SK-N-SH (cell line): Measurements from ENCODE around the gene MLXIPL. TPM values are rescaled to one million over a fixed set of nuclear protein-coding genes. Genes with fewer than 3 reads are reported as not detected.

Source experiments
- CTCF ChIA-PET: fragments of 300-600, 350-600 bp; formaldehyde crosslinking; extraction: SDS; loops from one replicate; lab custom pipeline; 2021; lab: Yijun Ruan, JAX
- POLR2A ChIA-PET: fragments of 350-600 bp; sonication (Branson Sonifier 250); formaldehyde crosslinking; extraction: SDS; loops from one replicate; lab custom pipeline; 2020; ENCODE audit warnings: antibody characterized with exemption, inconsistent platforms; lab: Yijun Ruan, JAX
- DNase-seq: peaks from one replicate; pipeline ENCODE4 v3.0.0; 2012
- H2AFZ ChIP-seq: fragments of 200-600 bp; sonication (generic); 2 replicates; pipeline ENCODE4 v1.8.1; 2016; ENCODE audit warnings: antibody characterized with exemption, mild to moderate bottlenecking, low read depth
- H3F3A ChIP-seq: fragments of 200-600 bp; sonication (generic); replicated peaks from 2 replicates; pipeline ENCODE3; 2016; ENCODE audit warnings: antibody characterized with exemption, mild to moderate bottlenecking; ENCODE audit not compliant: insufficient read depth
- H3K27ac ChIP-seq, 2 experiments: fragments of 200-500 bp in 1 of 2; fragments of 200-600 bp in 1 of 2; sonication (Bioruptor generic) in 1 of 2; sonication (generic), shearing (Covaris generic) in 1 of 2; 2 replicates each; pipeline versions ENCODE4 v1.5.1 to v1.6.1; 2014 to 2016; ENCODE audit warnings: low read depth in 2 of 2, inconsistent platforms in 1 of 2, low read length in 1 of 2, mild to moderate bottlenecking in 1 of 2, mixed read lengths in 1 of 2
- H3K27me3 ChIP-seq: fragments of 200-600 bp; sonication (generic), shearing (Covaris generic); 2 replicates; pipeline ENCODE4 v1.6.1; 2016; ENCODE audit warnings: mixed run types; ENCODE audit not compliant: insufficient read depth
- H3K36me3 ChIP-seq, 2 experiments: fragments of 200-500 bp in 1 of 2; fragments of 200-600 bp in 1 of 2; sonication (Bioruptor generic) in 1 of 2; sonication (generic) in 1 of 2; replicated peaks in 1 of 2; 2 replicates each; pipeline versions ENCODE3 to v1.5.1; 2014 to 2016; ENCODE audit warnings: low read length in 1 of 2, mild to moderate bottlenecking in 1 of 2; ENCODE audit not compliant: insufficient read depth in 2 of 2, control insufficient read depth in 1 of 2
- H3K4me1 ChIP-seq, 2 experiments: fragments of 200-500 bp in 1 of 2; fragments of 200-600 bp in 1 of 2; sonication (Bioruptor generic) in 1 of 2; sonication (generic), shearing (Covaris generic) in 1 of 2; 2 replicates each; pipeline versions ENCODE4 v1.5.1 to v1.6.1; 2014 to 2016; ENCODE audit warnings: low read depth in 1 of 2, low read length in 1 of 2, mixed run types in 1 of 2; ENCODE audit not compliant: insufficient read depth in 2 of 2, control insufficient read depth in 1 of 2
- H3K4me2 ChIP-seq: fragments of 200-600 bp; sonication (generic), shearing (Covaris generic); 2 replicates; pipeline ENCODE4 v1.6.1; 2017; ENCODE audit warnings: mixed run types
- H3K4me3 ChIP-seq, 2 experiments: fragments of 200-500 bp in 1 of 2; fragments of 200-600 bp in 1 of 2; sonication (Bioruptor generic) in 1 of 2; sonication (generic), shearing (Covaris generic) in 1 of 2; 2 replicates each; pipeline versions ENCODE4 v1.5.1 to v1.8.1; 2014 to 2016; ENCODE audit warnings: low read depth in 2 of 2, inconsistent platforms in 1 of 2, low read length in 1 of 2, mild to moderate bottlenecking in 1 of 2, mixed read lengths in 1 of 2, moderate library complexity in 1 of 2
- H3K79me2 ChIP-seq: fragments of 200-600 bp; sonication (generic); 2 replicates; pipeline ENCODE4 v1.8.1; 2017; ENCODE audit warnings: mild to moderate bottlenecking; ENCODE audit not compliant: insufficient read depth
- H3K9ac ChIP-seq: fragments of 200-600 bp; sonication (generic); 2 replicates; pipeline ENCODE4 v1.6.1; 2017; ENCODE audit warnings: mixed run types
- H3K9me2 ChIP-seq: fragments of 200-600 bp; sonication (generic); 2 replicates; pipeline ENCODE4 v1.6.1; 2017; ENCODE audit warnings: mixed run types
- H3K9me3 ChIP-seq: fragments of 200-600 bp; sonication (generic); 2 replicates; pipeline ENCODE4 v1.6.1; 2017; ENCODE audit warnings: mixed run types, mild to moderate bottlenecking, moderate library complexity
- H4K20me1 ChIP-seq: fragments of 200-600 bp; sonication (generic); 2 replicates; pipeline ENCODE4 v1.6.1; 2017; ENCODE audit warnings: mild to moderate bottlenecking, mixed run types; ENCODE audit not compliant: insufficient read depth
- CHD2 ChIP-seq: fragments of 150-350 bp; IDR thresholded peaks from 2 replicates; pipeline ENCODE4 v1.6.1; 2018; ENCODE audit warnings: low read length; ENCODE audit not compliant: partially characterized antibody
- ELF1 ChIP-seq: IDR thresholded peaks from 2 replicates; pipeline ENCODE4 v1.4.0; 2012
- EZH2phosphoT487 ChIP-seq: fragments of 200-600 bp; sonication (generic); IDR thresholded peaks from 2 replicates; pipeline ENCODE4 v1.6.1; 2017; ENCODE audit warnings: low read depth, mixed run types, mild to moderate bottlenecking, antibody characterized with exemption, moderate library complexity, borderline replicate concordance
- MXI1 ChIP-seq: IDR thresholded peaks from 2 replicates; pipeline ENCODE4 v1.6.1; 2012; ENCODE audit warnings: mild to moderate bottlenecking, low read depth, low read length, improper control_type of control experiment
- NFIC ChIP-seq: IDR thresholded peaks from 2 replicates; pipeline ENCODE4 v1.4.0; 2012; ENCODE audit warnings: borderline replicate concordance
- NRF1 ChIP-seq: IDR thresholded peaks from 2 replicates; pipeline ENCODE4 v1.6.1; 2012; ENCODE audit warnings: low read depth, mild to moderate bottlenecking, low read length
- RAD21 ChIP-seq: IDR thresholded peaks from 2 replicates; pipeline ENCODE4 v1.6.1; 2012; ENCODE audit warnings: mild to moderate bottlenecking, low read length
- RFX5 ChIP-seq: IDR thresholded peaks from 2 replicates; pipeline ENCODE4 v1.6.1; 2012; ENCODE audit warnings: mild to moderate bottlenecking, improper control_type of control experiment, low read length
- RXRA ChIP-seq: IDR thresholded peaks from 2 replicates; pipeline ENCODE4 v1.4.0; 2012; ENCODE audit warnings: low read depth, mild to moderate bottlenecking, borderline replicate concordance
- SIN3A ChIP-seq: IDR thresholded peaks from 2 replicates; pipeline ENCODE4 v1.6.1; 2012; ENCODE audit warnings: low read depth, mild to moderate bottlenecking, low read length, moderate library complexity, borderline replicate concordance
- TAF1 ChIP-seq: IDR thresholded peaks from 2 replicates; pipeline ENCODE4 v1.6.1; 2012; ENCODE audit warnings: low read depth, mild to moderate bottlenecking, low read length, moderate library complexity, borderline replicate concordance
- TCF12 ChIP-seq: IDR thresholded peaks from 2 replicates; pipeline ENCODE4 v1.4.0; 2012
- WGBS: methylation state at CpG from one replicate; pipeline ENCODE4 v1.1.6; 2017; ENCODE audit warnings: low lambda C conversion rate; 5-methylcytosine and 5-hydroxymethylcytosine counted together
- polyA plus RNA-seq, 3 experiments: library from polyadenylated mRNA; depleted of rRNA; stranded (reverse); fragments of >200 nt; gene quantifications; 2 replicates each; pipeline ENCODE4 v1.2.3, GENCODE V29; 2012
- TF ChIP-seq, protein P1 (sequence below): IDR thresholded peaks from 2 replicates; pipeline ENCODE4 v1.4.0; 2012; ENCODE audit warnings: low read depth, borderline replicate concordance
- TF ChIP-seq, protein P2 (sequence below): fragments of 200-600 bp; sonication (generic); IDR thresholded peaks from 2 replicates; pipeline ENCODE4 v1.6.1; 2017; ENCODE audit warnings: antibody characterized with exemption, mild to moderate bottlenecking, moderate library complexity
- TF ChIP-seq, protein P3 (sequence below): IDR thresholded peaks from 2 replicates; pipeline ENCODE4 v1.4.0; 2012; ENCODE audit warnings: low read depth
- TF ChIP-seq, protein P4 (sequence below): IDR thresholded peaks from 2 replicates; pipeline ENCODE4 v1.4.0; 2012; ENCODE audit warnings: low read depth, borderline replicate concordance

Gene MLXIPL
- polyA plus RNA-seq, 1 of the 3 experiments (the other 2 are of a cell fraction): 0.21 TPM

DNA sequence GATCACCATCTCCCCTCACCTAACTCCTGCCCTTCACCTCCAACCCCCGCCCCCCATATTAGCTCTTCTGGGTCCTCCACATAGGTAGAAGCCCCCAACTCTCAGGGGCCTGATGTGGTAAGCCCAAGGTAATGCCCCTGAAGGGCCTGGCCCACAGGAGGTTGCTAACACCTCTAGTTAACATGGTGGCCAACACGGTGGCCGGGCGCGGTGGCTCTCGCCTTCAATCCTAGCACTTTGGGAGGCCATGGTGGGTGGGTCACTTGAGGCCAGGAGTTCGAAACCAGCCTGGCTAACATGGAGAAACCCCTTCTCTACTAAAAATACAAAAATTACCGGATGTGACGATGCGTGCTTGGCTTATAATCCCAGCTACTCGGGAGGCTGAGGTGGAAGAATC lies 954 bp upstream of the MLXIPL start:
- H3K27me3 ChIP-seq: peaks cover 52% of the 10 kb centered on the region
- TF ChIP-seq ELF1 (no peak), TCF12 (no peak), EZH2phosphoT487 (no peak), NFIC (no peak), MXI1 (no peak), SIN3A (no peak), CHD2 (no peak)
- TF ChIP-seq, protein P1, sequence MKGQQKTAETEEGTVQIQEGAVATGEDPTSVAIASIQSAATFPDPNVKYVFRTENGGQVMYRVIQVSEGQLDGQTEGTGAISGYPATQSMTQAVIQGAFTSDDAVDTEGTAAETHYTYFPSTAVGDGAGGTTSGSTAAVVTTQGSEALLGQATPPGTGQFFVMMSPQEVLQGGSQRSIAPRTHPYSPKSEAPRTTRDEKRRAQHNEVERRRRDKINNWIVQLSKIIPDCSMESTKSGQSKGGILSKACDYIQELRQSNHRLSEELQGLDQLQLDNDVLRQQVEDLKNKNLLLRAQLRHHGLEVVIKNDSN: no peak
- TF ChIP-seq, protein P2, sequence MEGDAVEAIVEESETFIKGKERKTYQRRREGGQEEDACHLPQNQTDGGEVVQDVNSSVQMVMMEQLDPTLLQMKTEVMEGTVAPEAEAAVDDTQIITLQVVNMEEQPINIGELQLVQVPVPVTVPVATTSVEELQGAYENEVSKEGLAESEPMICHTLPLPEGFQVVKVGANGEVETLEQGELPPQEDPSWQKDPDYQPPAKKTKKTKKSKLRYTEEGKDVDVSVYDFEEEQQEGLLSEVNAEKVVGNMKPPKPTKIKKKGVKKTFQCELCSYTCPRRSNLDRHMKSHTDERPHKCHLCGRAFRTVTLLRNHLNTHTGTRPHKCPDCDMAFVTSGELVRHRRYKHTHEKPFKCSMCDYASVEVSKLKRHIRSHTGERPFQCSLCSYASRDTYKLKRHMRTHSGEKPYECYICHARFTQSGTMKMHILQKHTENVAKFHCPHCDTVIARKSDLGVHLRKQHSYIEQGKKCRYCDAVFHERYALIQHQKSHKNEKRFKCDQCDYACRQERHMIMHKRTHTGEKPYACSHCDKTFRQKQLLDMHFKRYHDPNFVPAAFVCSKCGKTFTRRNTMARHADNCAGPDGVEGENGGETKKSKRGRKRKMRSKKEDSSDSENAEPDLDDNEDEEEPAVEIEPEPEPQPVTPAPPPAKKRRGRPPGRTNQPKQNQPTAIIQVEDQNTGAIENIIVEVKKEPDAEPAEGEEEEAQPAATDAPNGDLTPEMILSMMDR: no peak
- 91% methylated on average over 11 of the region's 11 CpGs for WGBS
- no peaks in the 10 kb centered on the region for H4K20me1 ChIP-seq
- POLR2A ChIA-PET: no interaction called here
- no peak overlapping the region for H3K4me2 ChIP-seq
- no peaks in the 10 kb centered on the region for H3K79me2 ChIP-seq
- H3K36me3 ChIP-seq: no peaks in the 10 kb centered on the region
- H3K4me3 ChIP-seq: no peak overlapping the region
- CTCF ChIA-PET: interaction anchor here (0.9 to 19.5 kb wide), 6 partner anchors 19 to 109 kb away, joined by 3 to 235 read pairs (median 3); no protein-coding TSS in a partner anchor
- H2AFZ ChIP-seq: no peak overlapping the region
- no peak overlapping the region for H3K9ac ChIP-seq
- H3K9me3 ChIP-seq: no peaks in the 10 kb centered on the region
- no peak for DNase-seq
- H3K27ac ChIP-seq: no peak overlapping the region
- H3K4me1 ChIP-seq: no peaks in the 10 kb centered on the region; a peak in 1 of 4 replicates
- no peaks in the 10 kb centered on the region for H3F3A ChIP-seq
- no peaks in the 10 kb centered on the region for H3K9me2 ChIP-seq

- 38% methylated on average over 9 of the region's 9 CpGs for WGBS
- H3K4me3 ChIP-seq: peak overlapping the region; percentile 48 to 61; a peak in 3 of 4 replicates
- no peaks in the 10 kb centered on the region for H3K9me3 ChIP-seq
- H4K20me1 ChIP-seq: no peaks in the 10 kb centered on the region
- H3K79me2 ChIP-seq: no peaks in the 10 kb centered on the region
- H3K4me1 ChIP-seq: no peaks in the 10 kb centered on the region; a peak in 1 of 4 replicates
- TF ChIP-seq, protein P3, sequence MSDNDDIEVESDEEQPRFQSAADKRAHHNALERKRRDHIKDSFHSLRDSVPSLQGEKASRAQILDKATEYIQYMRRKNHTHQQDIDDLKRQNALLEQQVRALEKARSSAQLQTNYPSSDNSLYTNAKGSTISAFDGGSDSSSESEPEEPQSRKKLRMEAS: no peak
- TF ChIP-seq RXRA (no peak), TAF1 (no peak), NRF1 (no peak), CHD2 (no peak), RFX5 (no peak), RAD21 (no peak)
- TF ChIP-seq, protein P2: no peak
- TF ChIP-seq, protein P4, sequence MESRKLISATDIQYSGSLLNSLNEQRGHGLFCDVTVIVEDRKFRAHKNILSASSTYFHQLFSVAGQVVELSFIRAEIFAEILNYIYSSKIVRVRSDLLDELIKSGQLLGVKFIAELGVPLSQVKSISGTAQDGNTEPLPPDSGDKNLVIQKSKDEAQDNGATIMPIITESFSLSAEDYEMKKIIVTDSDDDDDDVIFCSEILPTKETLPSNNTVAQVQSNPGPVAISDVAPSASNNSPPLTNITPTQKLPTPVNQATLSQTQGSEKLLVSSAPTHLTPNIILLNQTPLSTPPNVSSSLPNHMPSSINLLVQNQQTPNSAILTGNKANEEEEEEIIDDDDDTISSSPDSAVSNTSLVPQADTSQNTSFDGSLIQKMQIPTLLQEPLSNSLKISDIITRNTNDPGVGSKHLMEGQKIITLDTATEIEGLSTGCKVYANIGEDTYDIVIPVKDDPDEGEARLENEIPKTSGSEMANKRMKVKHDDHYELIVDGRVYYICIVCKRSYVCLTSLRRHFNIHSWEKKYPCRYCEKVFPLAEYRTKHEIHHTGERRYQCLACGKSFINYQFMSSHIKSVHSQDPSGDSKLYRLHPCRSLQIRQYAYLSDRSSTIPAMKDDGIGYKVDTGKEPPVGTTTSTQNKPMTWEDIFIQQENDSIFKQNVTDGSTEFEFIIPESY: no peak
- no peak overlapping the region for H3K27ac ChIP-seq
- CTCF ChIA-PET: interaction anchor here (0.5 to 19.5 kb wide), 7 partner anchors 18 to 120 kb away, joined by 3 to 235 read pairs (median 3); no protein-coding TSS in a partner anchor
- no peak overlapping the region for H3K9ac ChIP-seq
- POLR2A ChIA-PET: no interaction called here
- H3K36me3 ChIP-seq: no peaks in the 10 kb centered on the region
- no peaks in the 10 kb centered on the region for H3K9me2 ChIP-seq
- H3K4me2 ChIP-seq: peak overlapping the region; percentile 96
- DNase-seq: no peak
- H3K27me3 ChIP-seq: peaks cover 52% of the 10 kb centered on the region
- H2AFZ ChIP-seq: no peak overlapping the region
- H3F3A ChIP-seq: no peaks in the 10 kb centered on the region
Measured at GRCh38 chr7:73624669-73625001, 313 bp upstream of the MLXIPL start.
